Keratinocyte (primary cell): ENCODE measurements around the gene PLAC9. TPM values are rescaled to one million over a fixed set of nuclear protein-coding genes. Genes with fewer than 3 reads are reported as not detected.

Source experiments
- DNase-seq: peaks from one replicate; pipeline ENCODE4 v3.0.0-alpha.2; 2011; ENCODE audit warnings: low read depth, missing footprints, low spot score
- FAIRE-seq: peaks from 2 replicates; lab custom pipeline; 2011; peaks lifted over from hg19 to GRCh38; lab: Jason Lieb, UNC
- H2AFZ ChIP-seq: 2 replicates; pipeline ENCODE4 v1.6.0; 2012; ENCODE audit warnings: low read length, control low read depth, inconsistent platforms; ENCODE audit not compliant: control insufficient read depth
- H3K27ac ChIP-seq: 2 replicates; pipeline ENCODE4 v1.5.1; 2011; ENCODE audit warnings: low read length; ENCODE audit not compliant: control insufficient read depth, insufficient read depth
- H3K27me3 ChIP-seq: 3 replicates; pipeline ENCODE4 v1.6.0; 2011; ENCODE audit warnings: low read length; ENCODE audit not compliant: control insufficient read depth, insufficient read depth; ENCODE audit errors: extremely low read depth
- H3K36me3 ChIP-seq, 2 experiments: 2 replicates in 1 of 2; 3 replicates in 1 of 2; pipeline ENCODE4 v1.5.1; 2011; ENCODE audit warnings: low read length in 2 of 2, mild to moderate bottlenecking in 1 of 2; ENCODE audit not compliant: control insufficient read depth in 2 of 2, insufficient read depth in 2 of 2; ENCODE audit errors: extremely low read depth in 1 of 2
- H3K4me1 ChIP-seq: 3 replicates; pipeline ENCODE4 v1.5.1; 2011; ENCODE audit warnings: low read length; ENCODE audit not compliant: control insufficient read depth, insufficient read depth; ENCODE audit errors: extremely low read depth
- H3K4me2 ChIP-seq: 3 replicates; pipeline ENCODE4 v1.6.0; 2011; ENCODE audit warnings: low read depth, low read length; ENCODE audit not compliant: control insufficient read depth, insufficient read depth; ENCODE audit errors: extremely low read depth
- H3K4me3 ChIP-seq, 3 experiments: fragments of 200-600 bp in 1 of 3; sonication (generic) in 1 of 3; 2 replicates in 2 of 3; 3 replicates in 1 of 3; pipeline ENCODE4 v1.5.1; 2011 to 2016; ENCODE audit warnings: low read length in 3 of 3, mild to moderate bottlenecking in 3 of 3, control low read depth in 2 of 3, inconsistent platforms in 1 of 3, low read depth in 1 of 3, mixed read lengths in 1 of 3, mixed run types in 1 of 3, moderate library complexity in 1 of 3; ENCODE audit not compliant: control insufficient read depth in 2 of 3, insufficient read depth in 2 of 3; ENCODE audit errors: extremely low read depth in 1 of 3
- H3K79me2 ChIP-seq: 2 replicates; pipeline ENCODE4 v1.6.0; 2012; ENCODE audit warnings: low read length; ENCODE audit not compliant: control insufficient read depth, insufficient read depth
- H3K9ac ChIP-seq: 3 replicates; pipeline ENCODE4 v1.6.0; 2011; ENCODE audit warnings: low read length; ENCODE audit not compliant: control insufficient read depth, insufficient read depth; ENCODE audit errors: extremely low read depth
- H3K9me1 ChIP-seq: 3 replicates; pipeline ENCODE4 v1.6.0; 2011; ENCODE audit warnings: low read length; ENCODE audit not compliant: control insufficient read depth, insufficient read depth; ENCODE audit errors: extremely low read depth
- H3K9me3 ChIP-seq: 2 replicates; pipeline ENCODE4 v1.5.1; 2012; ENCODE audit warnings: low read depth, low read length; ENCODE audit not compliant: control insufficient read depth
- H4K20me1 ChIP-seq: 3 replicates; pipeline ENCODE4 v1.6.0; 2011; ENCODE audit warnings: low read length; ENCODE audit not compliant: control insufficient read depth, insufficient read depth; ENCODE audit errors: extremely low read depth
- EZH2 ChIP-seq: IDR thresholded peaks from one replicate; pipeline ENCODE4 v1.6.1; 2012; ENCODE audit warnings: inconsistent platforms, mild to moderate bottlenecking, low read length, moderate library complexity
- dilution Hi-C: fragments of 300-500 bp; cut with MboI; formaldehyde crosslinking; loops from one replicate; pipeline ENCODE4 v1.7.0; 2020; ENCODE audit warnings: low sequenced_read_pairs; ENCODE audit not compliant: extremely low pct_ligation_motif_present
- polyA plus RNA-seq, 5 experiments: library from polyadenylated mRNA; depleted of rRNA in 3 of 5; stranded (reverse) in 3 of 5; stranded (forward) in 1 of 5; unstranded in 1 of 5; fragments of >200 nt; gene quantifications; 1 replicate in 1 of 5; 2 replicates in 3 of 5; 3 replicates in 1 of 5; pipeline versions ENCODE4 v1.2.1 to v1.2.3, GENCODE V29; 2011 to 2012; ENCODE audit warnings: missing spikeins in 2 of 5, low read depth in 1 of 5, low replicate concordance in 1 of 5
- TF ChIP-seq, protein P1 (sequence below), 3 experiments: IDR thresholded peaks in 1 of 3; conservative IDR thresholded peaks in 1 of 3; optimal IDR thresholded peaks in 1 of 3; 2 replicates in 2 of 3; 3 replicates in 1 of 3; pipeline versions ENCODE3 to v1.5.1; 2011; ENCODE audit warnings: low read length in 3 of 3, mild to moderate bottlenecking in 3 of 3, moderate library complexity in 2 of 3, control low read depth in 1 of 3, inconsistent platforms in 1 of 3; ENCODE audit not compliant: insufficient read depth in 2 of 3; ENCODE audit errors: extremely low read depth in 1 of 3

The PLAC9 gene
- polyA plus RNA-seq, 1 donor (not counting 4 experiments of a cell fraction or from before 2014, with no cell fraction given) = 0.39 TPM

DNA sequence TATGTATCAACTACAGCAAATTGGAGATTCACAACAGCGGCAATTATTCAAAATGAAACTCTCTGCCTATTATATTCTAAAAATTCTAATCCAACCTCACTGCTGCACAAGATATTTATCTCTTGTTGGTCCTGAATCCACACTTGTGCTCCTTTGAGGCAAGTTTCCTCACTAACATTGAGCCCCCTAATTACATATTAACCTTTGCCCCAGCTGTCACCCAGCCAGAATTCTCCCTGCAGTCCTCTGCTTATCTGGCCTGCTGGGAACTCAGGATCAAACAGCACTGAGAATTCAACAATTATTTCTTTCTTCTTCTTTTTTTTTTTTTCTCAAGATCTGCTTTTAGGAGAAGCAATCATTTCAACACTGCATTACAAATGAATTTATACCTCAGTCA is 21.5 kb upstream of the PLAC9 start:
- Histone ChIP-seq H3K79me2 (no peaks in the 10 kb centered on the region), H3K4me3 (no peak overlapping the region), H3K9ac (no peak overlapping the region), H3K36me3 (no peaks in the 10 kb centered on the region), H3K27me3 (no peaks in the 10 kb centered on the region), H4K20me1 (no peaks in the 10 kb centered on the region), H3K9me3 (peaks cover 9% of the 10 kb centered on the region), H2AFZ (no peak overlapping the region), H3K4me2 (no peak overlapping the region), H3K9me1 (no peaks in the 10 kb centered on the region), H3K27ac (no peak overlapping the region), H3K4me1 (no peaks in the 10 kb centered on the region)
- no peak for TF ChIP-seq EZH2
- DNase-seq = no peak
- no peak for FAIRE-seq
- dilution Hi-C loops = no loop called here

DNA sequence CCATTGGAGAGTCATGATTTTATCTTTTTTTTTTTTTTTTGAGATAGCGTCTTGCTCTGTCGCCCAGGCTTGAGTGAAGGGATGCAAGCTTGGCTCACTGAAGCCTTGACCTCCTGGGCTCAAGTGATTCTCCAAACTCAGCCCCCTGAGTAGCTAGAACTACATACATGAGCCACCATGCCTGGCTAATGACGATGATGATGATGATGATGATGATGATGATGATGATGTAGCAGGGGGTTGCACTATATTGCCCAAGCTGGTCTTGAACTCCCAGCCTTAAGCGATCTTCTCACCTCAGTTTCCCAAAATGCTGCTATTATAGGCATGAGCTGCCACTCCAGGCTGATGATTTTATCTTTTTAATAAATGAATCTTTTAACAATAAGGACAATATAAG is 13.9 kb upstream of the PLAC9 start:
- Histone ChIP-seq H3K9me3 (no peaks in the 10 kb centered on the region), H3K27ac (no peak overlapping the region), H4K20me1 (no peaks in the 10 kb centered on the region), H3K36me3 (no peaks in the 10 kb centered on the region), H3K9ac (no peak overlapping the region), H3K27me3 (no peaks in the 10 kb centered on the region), H3K79me2 (no peaks in the 10 kb centered on the region), H2AFZ (no peak overlapping the region), H3K4me3 (no peak overlapping the region), H3K9me1 (no peaks in the 10 kb centered on the region), H3K4me1 (no peaks in the 10 kb centered on the region), H3K4me2 (no peak overlapping the region)
- dilution Hi-C loops = no loop called here
- TF ChIP-seq EZH2 = no peak
- TF ChIP-seq, protein P1, sequence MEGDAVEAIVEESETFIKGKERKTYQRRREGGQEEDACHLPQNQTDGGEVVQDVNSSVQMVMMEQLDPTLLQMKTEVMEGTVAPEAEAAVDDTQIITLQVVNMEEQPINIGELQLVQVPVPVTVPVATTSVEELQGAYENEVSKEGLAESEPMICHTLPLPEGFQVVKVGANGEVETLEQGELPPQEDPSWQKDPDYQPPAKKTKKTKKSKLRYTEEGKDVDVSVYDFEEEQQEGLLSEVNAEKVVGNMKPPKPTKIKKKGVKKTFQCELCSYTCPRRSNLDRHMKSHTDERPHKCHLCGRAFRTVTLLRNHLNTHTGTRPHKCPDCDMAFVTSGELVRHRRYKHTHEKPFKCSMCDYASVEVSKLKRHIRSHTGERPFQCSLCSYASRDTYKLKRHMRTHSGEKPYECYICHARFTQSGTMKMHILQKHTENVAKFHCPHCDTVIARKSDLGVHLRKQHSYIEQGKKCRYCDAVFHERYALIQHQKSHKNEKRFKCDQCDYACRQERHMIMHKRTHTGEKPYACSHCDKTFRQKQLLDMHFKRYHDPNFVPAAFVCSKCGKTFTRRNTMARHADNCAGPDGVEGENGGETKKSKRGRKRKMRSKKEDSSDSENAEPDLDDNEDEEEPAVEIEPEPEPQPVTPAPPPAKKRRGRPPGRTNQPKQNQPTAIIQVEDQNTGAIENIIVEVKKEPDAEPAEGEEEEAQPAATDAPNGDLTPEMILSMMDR (optimal IDR thresholded peaks at IDR 0.05 in 1 of 3, IDR thresholded peaks at IDR 0.05 in 1 of 3, conservative IDR thresholded peaks at IDR 0.05 in 1 of 3; ENCODE audit: extremely low read depth in 1 of 3, insufficient read depth in 2 of 3, low read length in 3 of 3) = no peak
- FAIRE-seq (no peak), DNase-seq (no peak)

GRCh38 chr10:80122110-80122710 is 10.3 kb upstream of the PLAC9 start:
- H3K9me3 ChIP-seq = no peaks in the 10 kb centered on the region
- H3K27me3 ChIP-seq = no peaks in the 10 kb centered on the region
- H3K4me2 ChIP-seq = no peak overlapping the region
- DNase-seq = no peak
- H3K27ac ChIP-seq = no peak overlapping the region
- H3K4me1 ChIP-seq = no peaks in the 10 kb centered on the region
- H2AFZ ChIP-seq = no peak overlapping the region
- TF ChIP-seq, protein P1 (optimal IDR thresholded peaks at IDR 0.05 in 1 of 3, IDR thresholded peaks at IDR 0.05 in 1 of 3, conservative IDR thresholded peaks at IDR 0.05 in 1 of 3; ENCODE audit: extremely low read depth in 1 of 3, insufficient read depth in 2 of 3, low read length in 3 of 3) = no peak
- TF ChIP-seq EZH2 = no peak
- no peaks in the 10 kb centered on the region for H3K79me2 ChIP-seq
- H3K4me3 ChIP-seq = no peak overlapping the region
- FAIRE-seq = no peak
- H3K9me1 ChIP-seq = no peaks in the 10 kb centered on the region
- dilution Hi-C loops = no loop called here
- H4K20me1 ChIP-seq = no peaks in the 10 kb centered on the region
- no peak overlapping the region for H3K9ac ChIP-seq
- no peaks in the 10 kb centered on the region for H3K36me3 ChIP-seq
